ENCODE data around the gene ZNF226. TPM values are rescaled to one million over a fixed set of nuclear protein-coding genes. Genes with fewer than 3 reads are reported as not detected.
A peak's percentile ranks its signal among the peaks of the same experiment; 100 is the strongest.

The ZNF226 gene
- total and polyA plus RNA-seq, 2 donors (not counting 1 experiment from before 2014, with no cell fraction given) = 14.8 to 55.8 TPM

DNA sequence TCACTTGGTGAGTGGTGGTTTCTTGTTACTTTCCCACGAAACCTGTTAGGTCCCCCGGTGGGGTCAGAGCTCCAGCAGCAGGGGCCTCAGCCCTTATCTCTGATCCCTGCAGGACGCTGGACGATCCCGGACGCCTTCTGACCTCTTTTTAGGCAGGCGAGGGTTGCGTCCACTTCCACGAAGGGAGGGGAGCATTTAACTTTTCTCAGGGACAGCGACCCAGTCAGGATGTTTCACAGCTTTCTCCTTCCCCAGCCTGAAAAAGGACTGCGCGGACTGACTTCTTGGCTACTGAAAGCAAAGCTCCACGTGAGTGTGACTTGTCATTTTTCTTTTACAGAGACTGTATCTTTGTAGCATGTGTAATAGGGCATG, 22.9 kb upstream of the ZNF226 start:
- intact Hi-C loops (cut with micrococcal nuclease) = no loop called here
- Histone ChIP-seq H2AFZ (ENCODE audit: insufficient read depth, low read depth, low read length, poor library complexity, severe bottlenecking) (peak overlapping the region; percentile 96), H3K79me2 (ENCODE audit: control insufficient read depth, insufficient read depth, low read length) (peaks cover 17% of the 10 kb centered on the region), H3K4me1 (ENCODE audit: control insufficient read depth in 2 of 2, insufficient read depth in 2 of 2, low read length in 2 of 2) (peaks cover 13 to 15% of the 10 kb centered on the region in 2 donors), H3K27me3 (replicated peaks in 1 of 4; ENCODE audit: control extremely low read depth in 1 of 4, control insufficient read depth in 3 of 4, insufficient read depth in 4 of 4, low read length in 3 of 4) (no peaks in the 10 kb centered on the region), H3K4me2 (replicated peaks; ENCODE audit: low read depth, low read length, poor library complexity, severe bottlenecking) (peak overlapping the region; percentile 81), H4K20me1 (ENCODE audit: control insufficient read depth, insufficient read depth, low read length, poor library complexity, severe bottlenecking) (no peaks in the 10 kb centered on the region), H3K4me3 (ENCODE audit: control extremely low read depth in 1 of 5, extremely low read depth in 1 of 5, insufficient read depth in 1 of 5, low read depth in 2 of 5, low read length in 4 of 5) (peak overlapping the region; percentile 53 to 93 (median 80)), H3K9me3 (ENCODE audit: control extremely low read depth in 1 of 3, control insufficient read depth in 2 of 3, insufficient read depth in 1 of 3, low read length in 2 of 3) (no peaks in the 10 kb centered on the region), H3K9ac (ENCODE audit: low read length) (peak overlapping the region; percentile 80), H3K36me3 (replicated peaks in 1 of 2; ENCODE audit: control extremely low read depth in 1 of 2, control insufficient read depth in 1 of 2, extremely low read depth in 1 of 2, insufficient read depth in 2 of 2, low read length in 1 of 2) (peaks cover 4 to 9% of the 10 kb centered on the region in 2 experiments), H3K27ac (ENCODE audit: low read length in 2 of 2) (peak overlapping the region in 1 of 2 donors; percentile 77)
- H3K9me3 Mint-ChIP-seq (ENCODE audit: insufficient read depth) = no peaks in the 10 kb centered on the region
- WGBS (ENCODE audit: insufficient coverage) = 20% methylated on average over 9 of the region's 13 CpGs
- H3K4me3 Mint-ChIP-seq = peak overlapping the region; percentile 93
- ChIA-PET POLR2A (interaction anchor here (1.2 kb wide), 1 partner anchor 23 kb away, joined by 4 read pairs; the partner anchor contains the start of gene ZNF226), CTCF (no interaction called here)
- peak overlapping the region; percentile 87 for H3K27ac Mint-ChIP-seq
- DNase-seq (no peak), ATAC-seq (ENCODE audit: low read depth) (no peak)
- TF ChIP-seq EZH2 (IDR thresholded peaks at IDR 0.05; ENCODE audit: borderline replicate concordance, insufficient read depth, low read depth, low read length, poor library complexity, severe bottlenecking) = no peak
- TF ChIP-seq, protein P1, sequence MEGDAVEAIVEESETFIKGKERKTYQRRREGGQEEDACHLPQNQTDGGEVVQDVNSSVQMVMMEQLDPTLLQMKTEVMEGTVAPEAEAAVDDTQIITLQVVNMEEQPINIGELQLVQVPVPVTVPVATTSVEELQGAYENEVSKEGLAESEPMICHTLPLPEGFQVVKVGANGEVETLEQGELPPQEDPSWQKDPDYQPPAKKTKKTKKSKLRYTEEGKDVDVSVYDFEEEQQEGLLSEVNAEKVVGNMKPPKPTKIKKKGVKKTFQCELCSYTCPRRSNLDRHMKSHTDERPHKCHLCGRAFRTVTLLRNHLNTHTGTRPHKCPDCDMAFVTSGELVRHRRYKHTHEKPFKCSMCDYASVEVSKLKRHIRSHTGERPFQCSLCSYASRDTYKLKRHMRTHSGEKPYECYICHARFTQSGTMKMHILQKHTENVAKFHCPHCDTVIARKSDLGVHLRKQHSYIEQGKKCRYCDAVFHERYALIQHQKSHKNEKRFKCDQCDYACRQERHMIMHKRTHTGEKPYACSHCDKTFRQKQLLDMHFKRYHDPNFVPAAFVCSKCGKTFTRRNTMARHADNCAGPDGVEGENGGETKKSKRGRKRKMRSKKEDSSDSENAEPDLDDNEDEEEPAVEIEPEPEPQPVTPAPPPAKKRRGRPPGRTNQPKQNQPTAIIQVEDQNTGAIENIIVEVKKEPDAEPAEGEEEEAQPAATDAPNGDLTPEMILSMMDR (IDR thresholded peaks at IDR 0.05) = no peak
- H3K27me3 Mint-ChIP-seq = no peaks in the 10 kb centered on the region
- peaks cover 27% of the 10 kb centered on the region for H3K4me1 Mint-ChIP-seq

DNA sequence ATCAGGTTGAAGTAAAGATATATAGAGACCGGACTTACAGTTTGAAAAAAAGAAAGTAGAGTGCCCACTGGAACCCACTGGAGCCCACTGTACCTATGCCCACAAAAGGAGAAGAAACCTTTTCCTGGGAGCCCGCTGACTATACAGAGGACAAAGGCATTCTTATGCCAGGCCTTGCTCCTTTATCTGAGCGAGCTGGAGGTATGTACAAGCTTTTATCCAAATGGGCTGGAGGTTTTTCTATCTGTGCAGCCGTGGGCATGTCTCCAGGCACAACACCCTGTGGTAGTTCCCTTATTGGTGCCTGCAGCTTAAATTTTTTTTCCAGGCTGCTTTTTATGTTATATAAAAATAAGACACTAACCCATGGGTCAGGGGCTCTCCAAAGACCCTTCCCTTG, 15.1 kb upstream of the ZNF226 start:
- H3K4me2 ChIP-seq (replicated peaks; ENCODE audit: low read depth, low read length, poor library complexity, severe bottlenecking) = no peak overlapping the region
- H3K9ac ChIP-seq (ENCODE audit: low read length) = no peak overlapping the region
- H3K4me1 ChIP-seq (ENCODE audit: control insufficient read depth in 2 of 2, insufficient read depth in 2 of 2, low read length in 2 of 2) = no peaks in the 10 kb centered on the region
- no peak overlapping the region for H3K27ac Mint-ChIP-seq
- intact Hi-C loops (cut with micrococcal nuclease) = no loop called here
- H3K9me3 ChIP-seq (ENCODE audit: control extremely low read depth in 1 of 3, control insufficient read depth in 2 of 3, insufficient read depth in 1 of 3, low read length in 2 of 3) = peaks cover 0 to 10% (median 7%) of the 10 kb centered on the region in 3 donors
- H4K20me1 ChIP-seq (ENCODE audit: control insufficient read depth, insufficient read depth, low read length, poor library complexity, severe bottlenecking) = no peaks in the 10 kb centered on the region
- ATAC-seq (ENCODE audit: low read depth) (no peak), DNase-seq (no peak)
- ChIA-PET POLR2A (no interaction called here), CTCF (no interaction called here)
- H3K27ac ChIP-seq (ENCODE audit: low read length in 2 of 2) = no peak overlapping the region
- TF ChIP-seq EZH2 (IDR thresholded peaks at IDR 0.05; ENCODE audit: borderline replicate concordance, insufficient read depth, low read depth, low read length, poor library complexity, severe bottlenecking) = no peak
- TF ChIP-seq, protein P1 (IDR thresholded peaks at IDR 0.05) = no peak
- H3K27me3 Mint-ChIP-seq = no peaks in the 10 kb centered on the region
- no peak overlapping the region for H3K4me3 Mint-ChIP-seq
- H3K79me2 ChIP-seq (ENCODE audit: control insufficient read depth, insufficient read depth, low read length) = no peaks in the 10 kb centered on the region
- H3K36me3 ChIP-seq (replicated peaks in 1 of 2; ENCODE audit: control extremely low read depth in 1 of 2, control insufficient read depth in 1 of 2, extremely low read depth in 1 of 2, insufficient read depth in 2 of 2, low read length in 1 of 2) = peaks cover 2 to 47% of the 10 kb centered on the region in 2 experiments
- no peaks in the 10 kb centered on the region for H3K4me1 Mint-ChIP-seq
- H3K9me3 Mint-ChIP-seq (ENCODE audit: insufficient read depth) = peaks cover 5% of the 10 kb centered on the region
- H2AFZ ChIP-seq (ENCODE audit: insufficient read depth, low read depth, low read length, poor library complexity, severe bottlenecking) = no peak overlapping the region
- 100% methylated on average over 3 of the region's 4 CpGs for WGBS (ENCODE audit: insufficient coverage)
- no peaks in the 10 kb centered on the region for H3K27me3 ChIP-seq (replicated peaks in 1 of 4; ENCODE audit: control extremely low read depth in 1 of 4, control insufficient read depth in 3 of 4, insufficient read depth in 4 of 4, low read length in 3 of 4)
- H3K4me3 ChIP-seq (ENCODE audit: control extremely low read depth in 1 of 5, extremely low read depth in 1 of 5, insufficient read depth in 1 of 5, low read depth in 2 of 5, low read length in 4 of 5) = no peak overlapping the region
